Endodermal cell (in vitro differentiated cells): ENCODE results near the gene CHN1. TPM values are rescaled to one million over a fixed set of nuclear protein-coding genes. Genes with fewer than 3 reads are reported as not detected.
A peak's percentile ranks its signal among the peaks of the same experiment; 100 is the strongest.

Experiments
- DNase-seq: peaks from one replicate; pipeline ENCODE4 v3.0.0-alpha.2; 2017
- H3K27ac ChIP-seq: 2 replicates; pipeline ENCODE4 v1.5.1; 2013; ENCODE audit warnings: mild to moderate bottlenecking, low read depth, low read length, moderate library complexity
- H3K27me3 ChIP-seq: 2 replicates; pipeline ENCODE4 v1.6.1; 2013; ENCODE audit warnings: mild to moderate bottlenecking, low read length, moderate library complexity; ENCODE audit not compliant: insufficient read depth, control insufficient read depth, poor library complexity, severe bottlenecking
- H3K36me3 ChIP-seq: 2 replicates; pipeline ENCODE4 v1.7.0; 2013; ENCODE audit warnings: mild to moderate bottlenecking, low read length, moderate library complexity; ENCODE audit not compliant: control insufficient read depth, insufficient read depth
- H3K4me1 ChIP-seq: one replicate; pipeline ENCODE4 v1.7.0; 2013; ENCODE audit warnings: low read length; ENCODE audit not compliant: control insufficient read depth, insufficient read depth
- H3K4me3 ChIP-seq: 2 replicates; pipeline ENCODE4 v1.5.1; 2013; ENCODE audit warnings: mild to moderate bottlenecking, low read length, moderate library complexity
- H3K9ac ChIP-seq: 2 replicates; pipeline ENCODE4 v1.6.1; 2013; ENCODE audit warnings: mild to moderate bottlenecking, low read length, moderate library complexity; ENCODE audit not compliant: poor library complexity, severe bottlenecking; ENCODE audit errors: extremely low read depth
- H3K9me3 ChIP-seq: 2 replicates; pipeline ENCODE4 v1.6.1; 2013; ENCODE audit warnings: mild to moderate bottlenecking, low read length, moderate library complexity; ENCODE audit not compliant: control insufficient read depth
- H3K27ac Mint-ChIP-seq: 2 replicates; pipeline ENCODE4 v1.8.0; 2020; ENCODE audit warnings: mixed read lengths
- H3K27me3 Mint-ChIP-seq: 2 replicates; pipeline ENCODE4 v1.8.0; 2021; ENCODE audit warnings: mild to moderate bottlenecking, mixed read lengths; ENCODE audit not compliant: insufficient read depth
- H3K36me3 Mint-ChIP-seq: 2 replicates; pipeline ENCODE4 v1.8.0; 2020; ENCODE audit warnings: low read depth, mixed read lengths
- H3K4me1 Mint-ChIP-seq: 2 replicates; pipeline ENCODE4 v1.8.0; 2020; ENCODE audit warnings: mixed read lengths
- H3K4me3 Mint-ChIP-seq: 2 replicates; pipeline ENCODE4 v1.8.0; 2020; ENCODE audit warnings: mild to moderate bottlenecking, moderate library complexity, mixed read lengths
- H3K9me3 Mint-ChIP-seq: 2 replicates; pipeline ENCODE4 v1.8.0; 2020; ENCODE audit warnings: mild to moderate bottlenecking, mixed read lengths
- WGBS, 2 experiments: methylation state at CpG; one replicate each; pipeline versions ENCODE4 v1.1.5 to v1.1.7; 2013; ENCODE audit warnings: missing lambda C conversion rate in 2 of 2, mixed read lengths in 1 of 2; ENCODE audit not compliant: insufficient coverage in 1 of 2, insufficient read length in 1 of 2; 5-methylcytosine and 5-hydroxymethylcytosine counted together
- total RNA-seq, 2 donors: library from RNA; stranded (reverse); fragmentation: NEBNext Ultra II Directional in 1 of 2; extraction: Animal tissue kit (Norgen Biotek cat#: 25700) in 1 of 2; gene quantifications; 2 replicates in 1 of 2; 3 replicates in 1 of 2; pipeline ENCODE4 v1.2.1, GENCODE V29; 2021
- TF ChIP-seq, protein P1 (sequence below): fragments of 200-600 bp; sonication (generic); conservative IDR thresholded peaks from 2 replicates; pipeline ENCODE4 v1.5.0; 2021; ENCODE audit warnings: antibody characterized with exemption, mild to moderate bottlenecking

CHN1 gene
- total RNA-seq, 2 donors from 2014 or later = 24.3 to 28.8 TPM

DNA sequence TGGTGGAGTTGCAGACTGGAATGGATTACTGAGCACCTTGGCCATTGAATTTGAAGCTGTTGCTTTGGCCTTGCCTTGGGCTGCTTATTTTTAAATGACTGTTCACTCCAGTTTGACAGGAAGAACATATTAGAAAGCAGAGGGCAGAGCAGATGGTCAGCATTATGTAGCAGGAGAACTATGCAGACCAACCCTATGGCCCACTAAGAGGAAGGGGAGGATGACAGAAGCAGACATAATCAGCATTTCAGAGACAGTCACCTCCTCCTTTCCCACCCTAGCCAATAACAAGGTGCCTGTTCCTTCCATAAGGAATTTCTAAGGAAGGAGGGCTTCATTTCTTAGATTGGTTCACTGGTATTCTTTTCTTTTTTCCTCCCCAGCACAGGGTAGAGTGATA lies 243.3 kb downstream of the CHN1 start:
- Mint-ChIP-seq H3K4me1 (peaks cover 2% of the 10 kb centered on the region), H3K4me3 (no peak overlapping the region), H3K27me3 (no peaks in the 10 kb centered on the region), H3K36me3 (no peaks in the 10 kb centered on the region), H3K27ac (no peak overlapping the region), H3K9me3 (no peaks in the 10 kb centered on the region)
- Histone ChIP-seq H3K36me3 (no peaks in the 10 kb centered on the region), H3K27me3 (no peaks in the 10 kb centered on the region), H3K4me1 (no peaks in the 10 kb centered on the region), H3K27ac (no peak overlapping the region), H3K9me3 (no peaks in the 10 kb centered on the region), H3K4me3 (no peak overlapping the region), H3K9ac (no peak overlapping the region)
- TF ChIP-seq, protein P1, sequence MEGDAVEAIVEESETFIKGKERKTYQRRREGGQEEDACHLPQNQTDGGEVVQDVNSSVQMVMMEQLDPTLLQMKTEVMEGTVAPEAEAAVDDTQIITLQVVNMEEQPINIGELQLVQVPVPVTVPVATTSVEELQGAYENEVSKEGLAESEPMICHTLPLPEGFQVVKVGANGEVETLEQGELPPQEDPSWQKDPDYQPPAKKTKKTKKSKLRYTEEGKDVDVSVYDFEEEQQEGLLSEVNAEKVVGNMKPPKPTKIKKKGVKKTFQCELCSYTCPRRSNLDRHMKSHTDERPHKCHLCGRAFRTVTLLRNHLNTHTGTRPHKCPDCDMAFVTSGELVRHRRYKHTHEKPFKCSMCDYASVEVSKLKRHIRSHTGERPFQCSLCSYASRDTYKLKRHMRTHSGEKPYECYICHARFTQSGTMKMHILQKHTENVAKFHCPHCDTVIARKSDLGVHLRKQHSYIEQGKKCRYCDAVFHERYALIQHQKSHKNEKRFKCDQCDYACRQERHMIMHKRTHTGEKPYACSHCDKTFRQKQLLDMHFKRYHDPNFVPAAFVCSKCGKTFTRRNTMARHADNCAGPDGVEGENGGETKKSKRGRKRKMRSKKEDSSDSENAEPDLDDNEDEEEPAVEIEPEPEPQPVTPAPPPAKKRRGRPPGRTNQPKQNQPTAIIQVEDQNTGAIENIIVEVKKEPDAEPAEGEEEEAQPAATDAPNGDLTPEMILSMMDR = no peak
- DNase-seq = no peak

DNA sequence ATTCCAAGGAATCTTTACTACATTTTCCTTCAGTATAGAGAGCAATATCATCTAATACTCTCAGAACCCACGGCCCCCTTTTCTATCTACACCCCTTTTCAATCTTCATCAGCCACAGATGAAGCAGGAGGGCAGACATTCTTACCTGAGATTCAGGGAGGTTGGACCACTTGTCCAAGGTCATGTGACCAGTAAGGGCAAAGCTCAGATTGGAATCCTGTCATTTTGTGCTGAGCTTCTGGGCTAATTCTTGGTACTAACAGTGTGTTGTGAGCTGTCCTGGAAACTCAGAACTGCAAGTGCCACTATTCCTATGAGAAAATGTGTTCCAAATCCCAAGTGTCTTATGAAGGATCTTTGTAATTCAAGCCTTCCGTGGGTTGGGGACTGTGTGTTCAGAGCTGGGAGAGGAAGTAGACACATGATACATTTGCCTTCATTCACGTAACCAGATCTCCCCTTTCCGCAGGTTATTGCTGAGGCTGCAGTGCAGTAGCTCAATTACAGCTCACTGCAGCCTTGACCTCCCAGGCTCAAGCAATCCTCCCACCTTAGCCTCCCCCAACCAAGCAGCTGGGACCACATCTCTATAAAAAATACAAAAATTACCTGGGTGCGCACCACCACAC lies 244.2 kb downstream of the CHN1 start:
- Histone ChIP-seq H3K27ac (no peak overlapping the region), H3K36me3 (no peaks in the 10 kb centered on the region), H3K9me3 (no peaks in the 10 kb centered on the region), H3K4me3 (no peak overlapping the region), H3K9ac (no peak overlapping the region), H3K27me3 (no peaks in the 10 kb centered on the region), H3K4me1 (no peaks in the 10 kb centered on the region)
- Mint-ChIP-seq H3K36me3 (no peaks in the 10 kb centered on the region), H3K4me1 (peaks cover 2% of the 10 kb centered on the region), H3K27me3 (no peaks in the 10 kb centered on the region), H3K9me3 (no peaks in the 10 kb centered on the region), H3K27ac (no peak overlapping the region), H3K4me3 (no peak overlapping the region)
- whole genome bisulfite sequencing, 2 experiments = 93 to 100% methylated on average over 4 to 5 of the region's 5 CpGs
- TF ChIP-seq, protein P1 = no peak
- no peak for DNase-seq

DNA sequence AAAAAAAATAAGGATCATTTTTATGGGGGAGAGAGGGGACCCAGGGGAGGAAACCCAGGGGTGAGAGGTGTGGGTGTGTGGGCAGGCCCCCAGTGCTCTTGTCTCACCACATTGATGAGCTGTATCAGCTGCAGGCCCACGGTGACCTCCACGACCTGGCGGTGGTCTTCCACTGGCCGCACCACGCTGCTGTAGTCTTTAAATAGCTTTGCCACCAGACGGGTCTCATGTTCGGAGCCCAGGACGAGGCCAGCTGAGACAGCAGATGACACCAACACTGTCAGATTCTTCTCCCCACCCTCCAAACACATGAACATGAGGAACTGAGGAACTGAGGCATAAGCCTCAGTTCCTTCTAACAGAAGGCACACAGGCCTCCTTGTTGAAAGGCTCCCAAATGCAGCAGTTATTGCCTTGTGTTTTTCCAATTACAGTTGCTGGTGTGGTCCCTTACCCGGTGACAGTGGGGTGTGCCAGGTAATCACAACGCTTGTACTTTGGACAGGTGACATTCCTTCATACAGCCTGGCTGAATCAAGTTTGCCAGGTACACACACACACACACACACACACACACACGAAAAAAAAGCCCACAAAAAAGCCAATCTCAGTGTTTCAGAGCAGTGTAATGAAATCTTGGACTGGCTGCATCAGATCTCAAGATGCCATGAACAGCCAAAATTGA lies 245.7 kb downstream of the CHN1 start:
- peak; percentile 20 for DNase-seq
- Mint-ChIP-seq H3K4me1 (peaks cover 2% of the 10 kb centered on the region), H3K4me3 (no peak overlapping the region), H3K9me3 (no peaks in the 10 kb centered on the region), H3K27me3 (no peaks in the 10 kb centered on the region), H3K36me3 (no peaks in the 10 kb centered on the region), H3K27ac (no peak overlapping the region)
- no peaks in the 10 kb centered on the region for H3K4me1 ChIP-seq
- TF ChIP-seq, protein P1 = no peak
- H3K27me3 ChIP-seq = no peaks in the 10 kb centered on the region
- H3K4me3 ChIP-seq = no peak overlapping the region
- H3K27ac ChIP-seq = no peak overlapping the region
- no peaks in the 10 kb centered on the region for H3K36me3 ChIP-seq
- WGBS, 2 experiments = 50 to 86% methylated on average over 2 to 11 of the region's 11 CpGs
- no peak overlapping the region for H3K9ac ChIP-seq
- no peaks in the 10 kb centered on the region for H3K9me3 ChIP-seq
